ENCODE measurements around the gene CACNA1C.
A peak's percentile ranks its signal among the peaks of the same experiment; 100 is the strongest.

CACNA1C gene

GRCh38 chr12:2018391-2018790 lies 34.4 kb upstream of the CACNA1C start:
- Histone ChIP-seq H3K4me3 (ENCODE audit: low read length) (no peak overlapping the region), H3K9me3 (ENCODE audit: low read length) (no peaks in the 10 kb centered on the region), H2AFZ (ENCODE audit: low read depth, low read length) (no peak overlapping the region), H3K4me1 (ENCODE audit: insufficient read depth, low read length) (peaks cover 23% of the 10 kb centered on the region), H3K36me3 (ENCODE audit: insufficient read depth, low read length) (no peaks in the 10 kb centered on the region), H3K27me3 (ENCODE audit: insufficient read depth, low read length) (no peaks in the 10 kb centered on the region)

DNA sequence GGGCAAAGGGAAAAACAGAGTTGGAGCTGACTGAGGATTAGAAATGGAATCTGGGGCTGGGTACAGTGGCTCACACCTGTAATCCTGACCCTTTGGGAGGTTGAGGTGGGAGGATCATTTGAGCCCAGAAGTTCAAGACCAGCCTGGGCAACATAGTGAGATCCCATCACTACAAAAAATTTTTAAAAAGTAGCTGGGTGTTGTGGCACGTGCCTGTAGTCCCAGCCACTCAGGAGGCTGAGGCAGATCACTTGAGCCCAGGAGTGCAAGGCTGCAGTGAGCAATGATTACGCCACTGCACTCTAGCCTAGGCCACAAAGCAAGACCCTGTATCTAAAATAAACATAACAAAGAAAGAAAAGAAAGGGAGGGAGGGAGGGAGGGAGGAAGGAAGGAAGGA lies 33.7 kb upstream of the CACNA1C start:
- H3K9me3 ChIP-seq (ENCODE audit: low read length) = no peaks in the 10 kb centered on the region

GRCh38 chr12:2020511-2020910 lies 32.3 kb upstream of the CACNA1C start:
- H3K4me1 ChIP-seq (ENCODE audit: insufficient read depth, low read length) = peaks cover 9% of the 10 kb centered on the region
- no peaks in the 10 kb centered on the region for H3K9me3 ChIP-seq (ENCODE audit: low read length)
- H3K36me3 ChIP-seq (ENCODE audit: insufficient read depth, low read length) = no peaks in the 10 kb centered on the region
- no peak overlapping the region for H2AFZ ChIP-seq (ENCODE audit: low read depth, low read length)
- H3K27me3 ChIP-seq (ENCODE audit: insufficient read depth, low read length) = no peaks in the 10 kb centered on the region
- no peak overlapping the region for H3K4me3 ChIP-seq (ENCODE audit: low read length)

More for the DNA sequence above, 33.7 kb upstream of the CACNA1C start:
- H3K27me3 ChIP-seq (ENCODE audit: insufficient read depth, low read length) = no peaks in the 10 kb centered on the region
- H3K4me3 ChIP-seq (ENCODE audit: low read length) = no peak overlapping the region
- no peak overlapping the region for H2AFZ ChIP-seq (ENCODE audit: low read depth, low read length)
- H3K4me1 ChIP-seq (ENCODE audit: insufficient read depth, low read length) = peaks cover 16% of the 10 kb centered on the region
- no peaks in the 10 kb centered on the region for H3K36me3 ChIP-seq (ENCODE audit: insufficient read depth, low read length)

DNA sequence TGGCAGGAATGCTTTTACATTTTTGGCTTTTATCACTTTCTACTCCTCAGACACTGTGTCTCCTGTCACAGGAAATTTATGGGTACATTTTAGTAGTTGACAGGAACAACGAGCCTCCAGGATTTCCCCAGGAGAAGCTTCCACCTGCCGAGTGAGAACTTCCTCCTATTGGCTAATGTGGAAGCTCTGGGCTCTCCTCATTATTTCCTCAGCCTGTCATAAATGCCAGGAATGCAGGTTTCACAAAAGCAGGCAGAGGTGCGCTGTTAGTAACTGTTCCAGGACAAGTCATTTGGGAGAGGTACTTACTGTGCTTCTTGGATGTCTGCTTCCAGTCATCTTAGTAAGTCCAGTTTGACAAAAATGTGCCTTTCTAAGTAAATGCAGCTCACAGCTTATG lies 29.4 kb upstream of the CACNA1C start:
- no peak overlapping the region for H3K4me3 ChIP-seq (ENCODE audit: low read length)
- no peaks in the 10 kb centered on the region for H3K9me3 ChIP-seq (ENCODE audit: low read length)
- H3K36me3 ChIP-seq (ENCODE audit: insufficient read depth, low read length) = no peaks in the 10 kb centered on the region
- H2AFZ ChIP-seq (ENCODE audit: low read depth, low read length) = no peak overlapping the region
- H3K27me3 ChIP-seq (ENCODE audit: insufficient read depth, low read length) = peaks cover 13% of the 10 kb centered on the region
- peaks cover under 1% of the 10 kb centered on the region for H3K4me1 ChIP-seq (ENCODE audit: insufficient read depth, low read length)

DNA sequence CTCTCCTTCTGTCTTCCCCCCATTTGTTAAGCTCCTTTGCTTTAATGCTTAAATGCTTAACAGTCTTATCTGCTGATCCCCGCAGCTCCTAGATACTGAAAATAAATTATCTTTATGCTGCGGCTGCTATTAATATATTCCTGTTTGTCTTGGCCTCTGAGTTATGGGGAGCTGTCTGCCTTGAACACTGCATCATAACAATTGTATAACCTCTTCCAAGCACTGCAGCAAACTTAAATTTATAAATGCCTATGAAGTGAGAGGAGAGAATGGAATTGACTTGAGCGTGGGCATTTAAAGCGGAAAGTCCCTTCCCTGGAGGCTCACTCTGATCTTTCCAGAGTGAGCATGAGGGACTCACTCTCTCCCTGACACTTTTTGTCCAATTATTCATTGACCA lies 25.4 kb upstream of the CACNA1C start:
- no peak overlapping the region for H3K4me3 ChIP-seq (ENCODE audit: low read length)
- no peaks in the 10 kb centered on the region for H3K36me3 ChIP-seq (ENCODE audit: insufficient read depth, low read length)
- H3K4me1 ChIP-seq (ENCODE audit: insufficient read depth, low read length) = no peaks in the 10 kb centered on the region
- peaks cover 19% of the 10 kb centered on the region for H3K27me3 ChIP-seq (ENCODE audit: insufficient read depth, low read length)
- no peaks in the 10 kb centered on the region for H3K9me3 ChIP-seq (ENCODE audit: low read length)
- H2AFZ ChIP-seq (ENCODE audit: low read depth, low read length) = no peak overlapping the region

DNA sequence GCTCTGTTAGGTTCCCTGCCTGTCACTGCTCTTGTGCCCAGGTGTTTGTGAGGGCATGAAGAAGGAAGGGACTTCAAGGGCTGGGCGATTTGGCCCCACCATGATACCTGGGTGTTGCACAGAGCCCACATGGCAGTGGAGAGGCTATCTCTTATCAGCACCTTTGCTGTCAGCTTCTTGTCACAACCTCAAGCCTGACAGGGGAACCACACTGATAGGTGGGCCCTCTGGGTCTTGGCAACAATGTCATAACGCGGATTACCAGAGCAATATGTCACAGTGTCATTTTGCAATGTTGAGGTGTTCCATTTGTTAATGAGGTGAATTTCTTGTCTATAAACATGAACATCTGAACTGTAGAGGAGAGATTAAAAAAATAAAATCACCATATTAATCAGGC lies 22.9 kb upstream of the CACNA1C start:
- no peaks in the 10 kb centered on the region for H3K4me1 ChIP-seq (ENCODE audit: insufficient read depth, low read length)
- H3K27me3 ChIP-seq (ENCODE audit: insufficient read depth, low read length) = peaks cover 31% of the 10 kb centered on the region
- no peak overlapping the region for H3K4me3 ChIP-seq (ENCODE audit: low read length)
- no peaks in the 10 kb centered on the region for H3K9me3 ChIP-seq (ENCODE audit: low read length)
- H2AFZ ChIP-seq (ENCODE audit: low read depth, low read length) = no peak overlapping the region
- no peaks in the 10 kb centered on the region for H3K36me3 ChIP-seq (ENCODE audit: insufficient read depth, low read length)

GRCh38 chr12:2032506-2032905 lies 20.3 kb upstream of the CACNA1C start:
- H3K4me1 ChIP-seq (ENCODE audit: insufficient read depth, low read length) = no peaks in the 10 kb centered on the region

DNA sequence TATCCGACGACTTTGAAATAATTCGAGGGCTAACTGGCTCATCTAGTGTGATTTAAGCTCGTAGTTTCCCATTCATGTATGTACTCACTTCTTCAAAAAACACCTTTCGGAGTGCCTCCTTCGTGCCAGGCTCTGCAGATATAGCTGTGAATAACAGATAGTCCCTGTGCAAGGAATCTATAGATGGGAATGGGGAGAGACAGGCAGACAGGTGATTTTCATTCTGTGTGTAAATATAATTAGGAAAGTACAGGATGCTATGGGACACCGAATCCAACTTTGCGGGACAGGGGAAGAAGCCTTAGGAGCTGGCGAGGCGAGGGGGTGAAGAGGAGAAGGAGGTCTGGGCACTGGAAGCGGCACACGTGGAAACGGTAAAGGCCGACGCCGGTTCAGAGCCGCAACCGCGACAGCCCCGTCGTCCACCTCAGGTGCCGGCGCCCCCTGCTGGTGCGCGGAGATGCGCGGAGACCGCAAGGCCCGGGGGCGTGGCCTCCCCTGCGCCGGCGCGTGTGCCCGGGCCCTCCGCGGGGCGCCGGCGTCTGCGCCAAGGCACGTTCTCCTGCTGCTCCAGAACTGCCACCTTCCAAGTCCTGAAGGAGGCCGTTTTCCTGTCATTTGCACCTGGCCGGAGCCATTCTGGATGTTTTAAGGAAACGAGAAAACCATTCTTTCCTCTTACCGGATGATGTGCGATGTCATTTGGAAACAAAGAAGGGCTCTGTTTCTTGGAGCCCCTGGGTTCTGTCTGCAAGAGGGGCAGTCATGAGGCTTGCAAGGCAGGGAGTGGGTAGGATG lies 18.0 kb upstream of the CACNA1C start:
- H3K4me3 ChIP-seq (ENCODE audit: low read length) = peak overlapping the region; percentile 49
- peak overlapping the region; percentile 84 for H2AFZ ChIP-seq (ENCODE audit: low read depth, low read length)
- peaks cover 20% of the 10 kb centered on the region for H3K27me3 ChIP-seq (ENCODE audit: insufficient read depth, low read length)
- H3K9me3 ChIP-seq (ENCODE audit: low read length) = no peaks in the 10 kb centered on the region
- no peaks in the 10 kb centered on the region for H3K36me3 ChIP-seq (ENCODE audit: insufficient read depth, low read length)
- no peaks in the 10 kb centered on the region for H3K4me1 ChIP-seq (ENCODE audit: insufficient read depth, low read length)

More at GRCh38 chr12:2032506-2032905, 20.3 kb upstream of the CACNA1C start:
- Histone ChIP-seq H2AFZ (ENCODE audit: low read depth, low read length) (no peak overlapping the region), H3K9me3 (ENCODE audit: low read length) (no peaks in the 10 kb centered on the region), H3K27me3 (ENCODE audit: insufficient read depth, low read length) (peaks cover 18% of the 10 kb centered on the region), H3K4me3 (ENCODE audit: low read length) (no peak overlapping the region), H3K36me3 (ENCODE audit: insufficient read depth, low read length) (no peaks in the 10 kb centered on the region)

GRCh38 chr12:2035431-2036055 lies 17.2 kb upstream of the CACNA1C start:
- Histone ChIP-seq H2AFZ (ENCODE audit: low read depth, low read length) (peak overlapping the region; percentile 84), H3K4me3 (ENCODE audit: low read length) (peak overlapping the region; percentile 49), H3K36me3 (ENCODE audit: insufficient read depth, low read length) (no peaks in the 10 kb centered on the region), H3K4me1 (ENCODE audit: insufficient read depth, low read length) (no peaks in the 10 kb centered on the region), H3K27me3 (ENCODE audit: insufficient read depth, low read length) (peaks cover 21% of the 10 kb centered on the region), H3K9me3 (ENCODE audit: low read length) (no peaks in the 10 kb centered on the region)

GRCh38 chr12:2039034-2039433 lies 13.8 kb upstream of the CACNA1C start:
- peaks cover 15% of the 10 kb centered on the region for H3K27me3 ChIP-seq (ENCODE audit: insufficient read depth, low read length)

DNA sequence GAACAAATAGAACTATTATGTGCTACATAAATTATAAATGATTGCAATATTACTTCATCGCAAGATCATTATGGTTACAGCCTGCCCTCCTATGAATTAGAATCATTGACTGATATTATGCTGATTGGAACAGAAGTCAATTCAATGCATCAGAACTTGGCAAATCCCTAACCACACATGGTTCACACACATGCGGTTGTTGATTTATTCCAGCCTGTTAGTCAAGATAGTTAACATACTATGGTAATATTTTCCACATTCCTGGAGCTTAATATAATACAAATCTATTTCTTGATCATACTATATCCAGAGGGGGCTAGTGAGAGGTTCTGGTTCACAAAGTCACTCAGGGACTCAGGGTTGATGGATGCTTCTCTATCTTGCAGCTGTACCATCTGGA lies 9.7 kb upstream of the CACNA1C start:
- Histone ChIP-seq H3K4me3 (ENCODE audit: low read length) (no peak overlapping the region), H3K4me1 (ENCODE audit: insufficient read depth, low read length) (no peaks in the 10 kb centered on the region), H3K9me3 (ENCODE audit: low read length) (no peaks in the 10 kb centered on the region), H3K27me3 (ENCODE audit: insufficient read depth, low read length) (peaks cover 18% of the 10 kb centered on the region), H2AFZ (ENCODE audit: low read depth, low read length) (no peak overlapping the region), H3K36me3 (ENCODE audit: insufficient read depth, low read length) (no peaks in the 10 kb centered on the region)

More at GRCh38 chr12:2039034-2039433, 13.8 kb upstream of the CACNA1C start:
- no peaks in the 10 kb centered on the region for H3K36me3 ChIP-seq (ENCODE audit: insufficient read depth, low read length)
- no peaks in the 10 kb centered on the region for H3K9me3 ChIP-seq (ENCODE audit: low read length)
- no peaks in the 10 kb centered on the region for H3K4me1 ChIP-seq (ENCODE audit: insufficient read depth, low read length)
- no peak overlapping the region for H2AFZ ChIP-seq (ENCODE audit: low read depth, low read length)
- H3K4me3 ChIP-seq (ENCODE audit: low read length) = no peak overlapping the region

DNA sequence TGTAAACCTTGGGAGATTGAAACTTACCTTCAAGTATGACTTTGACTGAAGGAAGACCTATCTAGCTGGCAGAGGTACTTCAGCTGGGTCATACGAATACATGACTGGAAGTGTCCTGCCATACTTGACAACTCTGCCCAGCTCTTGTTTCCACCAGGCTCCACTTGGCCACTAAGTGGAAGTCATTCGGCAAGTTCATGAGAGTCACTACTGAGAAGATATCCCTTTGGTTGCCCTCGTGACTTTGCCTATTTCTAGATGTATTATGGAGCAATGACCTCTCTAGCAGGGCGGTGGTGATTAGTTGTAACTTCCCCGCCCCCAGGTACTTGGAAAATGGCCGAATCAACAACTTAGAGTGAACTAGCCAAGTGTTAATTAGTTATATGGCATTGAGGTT lies 8.6 kb upstream of the CACNA1C start:
- Histone ChIP-seq H3K4me1 (ENCODE audit: insufficient read depth, low read length) (no peaks in the 10 kb centered on the region), H2AFZ (ENCODE audit: low read depth, low read length) (no peak overlapping the region), H3K4me3 (ENCODE audit: low read length) (no peak overlapping the region), H3K9me3 (ENCODE audit: low read length) (no peaks in the 10 kb centered on the region), H3K27me3 (ENCODE audit: insufficient read depth, low read length) (peaks cover 29% of the 10 kb centered on the region), H3K36me3 (ENCODE audit: insufficient read depth, low read length) (no peaks in the 10 kb centered on the region)

DNA sequence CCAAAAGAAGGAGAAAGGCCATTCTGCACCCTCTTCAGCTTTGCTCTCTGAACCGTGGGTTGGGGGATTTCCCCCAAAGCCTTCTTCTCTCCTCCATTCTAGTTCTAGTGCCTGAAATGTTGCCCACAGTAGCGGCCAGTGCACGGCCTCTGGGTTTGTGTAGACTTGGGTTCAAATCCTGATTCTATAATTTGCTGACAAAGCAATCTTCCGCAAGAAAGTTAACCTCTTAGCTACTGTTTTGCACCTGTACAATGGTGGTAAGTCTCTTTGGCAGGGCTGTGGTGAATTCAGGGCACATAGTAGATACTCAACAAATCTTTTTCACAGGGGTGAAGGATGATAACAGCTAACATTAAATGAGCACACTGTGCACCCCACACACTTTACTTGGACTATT lies 5.8 kb upstream of the CACNA1C start:
- peaks cover 45% of the 10 kb centered on the region for H3K27me3 ChIP-seq (ENCODE audit: insufficient read depth, low read length)
- H3K4me1 ChIP-seq (ENCODE audit: insufficient read depth, low read length) = peaks cover 2% of the 10 kb centered on the region
- H3K4me3 ChIP-seq (ENCODE audit: low read length) = no peak overlapping the region
- H2AFZ ChIP-seq (ENCODE audit: low read depth, low read length) = no peak overlapping the region
- no peaks in the 10 kb centered on the region for H3K9me3 ChIP-seq (ENCODE audit: low read length)
- no peaks in the 10 kb centered on the region for H3K36me3 ChIP-seq (ENCODE audit: insufficient read depth, low read length)

Measured in neuron (in vitro differentiated cells).